ENCODE results near the gene TMEM31.

The TMEM31 gene

GRCh38 chrX:103733017-103733416 lies 22.3 kb downstream of the TMEM31 start:
- in situ Hi-C loops (cut with MboI; ENCODE audit: low pct_unique_long_range_greater_than_20kb, low sequenced_read_pairs, unreplicated experiment), result no loop called here

GRCh38 chrX:103734125-103734760 lies 23.5 kb downstream of the TMEM31 start:
- no peak for TF ChIP-seq CTCF (IDR thresholded peaks at IDR 0.05; ENCODE audit: extremely low read depth, insufficient read depth, missing control alignments)
- in situ Hi-C loops (cut with MboI; ENCODE audit: low pct_unique_long_range_greater_than_20kb, low sequenced_read_pairs, unreplicated experiment), result no loop called here
- DNase-seq (ENCODE audit: low spot score), result no peak

More at GRCh38 chrX:103733017-103733416, 22.3 kb downstream of the TMEM31 start:
- DNase-seq (ENCODE audit: low spot score), result no peak
- TF ChIP-seq CTCF (IDR thresholded peaks at IDR 0.05; ENCODE audit: extremely low read depth, insufficient read depth, missing control alignments), result no peak

GRCh38 chrX:103737696-103738095 lies 27.0 kb downstream of the TMEM31 start:
- no peak for TF ChIP-seq CTCF (IDR thresholded peaks at IDR 0.05; ENCODE audit: extremely low read depth, insufficient read depth, missing control alignments)

GRCh38 chrX:103739421-103739820 lies 28.7 kb downstream of the TMEM31 start:
- TF ChIP-seq CTCF (IDR thresholded peaks at IDR 0.05; ENCODE audit: extremely low read depth, insufficient read depth, missing control alignments), result no peak
- DNase-seq (ENCODE audit: low spot score), result no peak
- in situ Hi-C loops (cut with MboI; ENCODE audit: low pct_unique_long_range_greater_than_20kb, low sequenced_read_pairs, unreplicated experiment), result no loop called here

More at GRCh38 chrX:103737696-103738095, 27.0 kb downstream of the TMEM31 start:
- no peak for DNase-seq (ENCODE audit: low spot score)
- in situ Hi-C loops (cut with MboI; ENCODE audit: low pct_unique_long_range_greater_than_20kb, low sequenced_read_pairs, unreplicated experiment), result no loop called here

GRCh38 chrX:103741879-103742278 lies 31.2 kb downstream of the TMEM31 start:
- in situ Hi-C loops (cut with MboI; ENCODE audit: low pct_unique_long_range_greater_than_20kb, low sequenced_read_pairs, unreplicated experiment), result no loop called here
- TF ChIP-seq CTCF (IDR thresholded peaks at IDR 0.05; ENCODE audit: extremely low read depth, insufficient read depth, missing control alignments), result no peak
- DNase-seq (ENCODE audit: low spot score), result no peak

GRCh38 chrX:103742339-103742738 lies 31.6 kb downstream of the TMEM31 start:
- in situ Hi-C loops (cut with MboI; ENCODE audit: low pct_unique_long_range_greater_than_20kb, low sequenced_read_pairs, unreplicated experiment), result no loop called here
- no peak for TF ChIP-seq CTCF (IDR thresholded peaks at IDR 0.05; ENCODE audit: extremely low read depth, insufficient read depth, missing control alignments)
- no peak for DNase-seq (ENCODE audit: low spot score)
